Parathyroid adenoma (tissue), 2 donors: ENCODE measurements around the gene TANK.

ENCODE experiments used
- H2AFZ ChIP-seq: fragments of 300-600 bp; sonication (generic); one replicate; pipeline ENCODE4 v1.7.0; 2017; ENCODE audit warnings: antibody characterized with exemption, mild to moderate bottlenecking
- H3K27ac ChIP-seq: fragments of 300-600 bp; sonication (generic); one replicate; pipeline ENCODE4 v1.7.0; 2017
- H3K27me3 ChIP-seq: fragments of 300-600 bp; sonication (generic); one replicate; pipeline ENCODE4 v1.7.0; 2017; ENCODE audit warnings: low read length; ENCODE audit not compliant: control insufficient read depth, insufficient read depth
- H3K36me3 ChIP-seq: fragments of 300-600 bp; sonication (generic); one replicate; pipeline ENCODE4 v1.7.0; 2017; ENCODE audit warnings: low read length; ENCODE audit not compliant: control insufficient read depth, insufficient read depth
- H3K4me1 ChIP-seq: fragments of 300-600 bp; sonication (generic); one replicate; pipeline ENCODE4 v1.7.0; 2017; ENCODE audit warnings: control low read depth
- H3K4me2 ChIP-seq: fragments of 300-600 bp; sonication (generic); one replicate; pipeline ENCODE4 v1.7.0; 2017; ENCODE audit warnings: low read length
- H3K4me3 ChIP-seq: fragments of 300-600 bp; sonication (generic); one replicate; pipeline ENCODE4 v1.7.0; 2017; ENCODE audit warnings: low read depth, low read length
- H3K79me2 ChIP-seq: fragments of 300-600 bp; sonication (generic); one replicate; pipeline ENCODE4 v1.7.0; 2017; ENCODE audit warnings: control low read depth
- H3K9ac ChIP-seq: fragments of 300-600 bp; sonication (generic); one replicate; pipeline ENCODE4 v1.7.0; 2017; ENCODE audit warnings: mild to moderate bottlenecking
- H3K9me3 ChIP-seq: fragments of 300-600 bp; sonication (generic); one replicate; pipeline ENCODE4 v1.7.0; 2017; ENCODE audit warnings: low read length; ENCODE audit not compliant: control insufficient read depth
- CTCF ChIP-seq: fragments of 300-600 bp; sonication (generic); IDR thresholded peaks from one replicate; pipeline ENCODE4 v1.7.0; 2017; ENCODE audit warnings: antibody characterized with exemption, mild to moderate bottlenecking
- donor health status: primary hyperparathyroidism.

The TANK gene

DNA sequence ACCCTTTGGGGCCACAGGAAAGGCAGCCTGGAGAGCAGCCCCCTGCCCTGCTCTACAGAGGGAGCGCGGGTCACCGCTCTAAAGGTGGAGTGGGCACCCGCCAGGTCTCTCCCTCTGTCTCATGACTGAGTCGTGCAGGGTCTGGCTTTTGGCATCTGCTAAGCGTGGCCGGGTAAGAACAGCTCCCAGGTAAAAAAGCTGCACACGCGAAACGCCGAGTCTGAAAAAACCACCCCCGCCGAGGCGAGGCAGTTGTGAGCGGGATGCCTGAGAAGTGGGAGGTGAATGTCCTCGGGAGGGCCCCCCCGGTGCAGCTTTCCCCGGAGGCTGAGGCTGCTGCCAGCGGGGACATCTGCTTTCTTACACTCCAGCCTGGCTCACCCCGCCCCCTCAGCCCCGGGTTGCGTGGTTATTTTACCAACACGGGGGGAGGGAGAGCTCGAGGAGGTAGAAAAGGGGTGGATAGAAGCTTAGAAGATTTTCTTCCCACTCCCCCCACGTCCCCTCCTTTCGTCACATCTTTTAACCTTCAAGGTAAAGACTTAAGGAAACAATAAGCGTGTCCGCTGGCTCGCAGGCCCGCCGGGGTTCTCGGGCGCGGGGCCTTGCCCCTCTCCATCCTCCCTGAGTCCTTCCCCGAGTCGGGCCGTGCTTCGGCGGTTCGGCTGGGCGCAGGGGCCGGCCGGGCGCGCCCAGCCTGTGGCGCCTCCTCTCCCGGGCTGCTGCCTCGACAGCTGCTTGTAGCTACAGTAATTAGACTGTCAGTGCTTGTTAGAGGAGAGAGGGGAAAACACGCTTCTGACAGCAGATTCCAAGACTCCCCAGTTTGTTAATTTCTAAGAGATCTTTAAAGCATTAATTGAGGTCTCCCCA is 77.4 kb downstream of the TANK start:
- Histone ChIP-seq H3K79me2 (no peaks in the 10 kb centered on the region), H3K4me3 (peak overlapping the region; percentile 5), H3K27me3 (no peaks in the 10 kb centered on the region), H3K4me2 (peak overlapping the region; percentile 78), H3K4me1 (peaks cover 25% of the 10 kb centered on the region), H3K36me3 (no peaks in the 10 kb centered on the region), H2AFZ (peak overlapping the region; percentile 93), H3K27ac (peak overlapping the region; percentile 96), H3K9me3 (no peaks in the 10 kb centered on the region), H3K9ac (peak overlapping the region; percentile 17)
- peak; percentile 5 for TF ChIP-seq CTCF

DNA sequence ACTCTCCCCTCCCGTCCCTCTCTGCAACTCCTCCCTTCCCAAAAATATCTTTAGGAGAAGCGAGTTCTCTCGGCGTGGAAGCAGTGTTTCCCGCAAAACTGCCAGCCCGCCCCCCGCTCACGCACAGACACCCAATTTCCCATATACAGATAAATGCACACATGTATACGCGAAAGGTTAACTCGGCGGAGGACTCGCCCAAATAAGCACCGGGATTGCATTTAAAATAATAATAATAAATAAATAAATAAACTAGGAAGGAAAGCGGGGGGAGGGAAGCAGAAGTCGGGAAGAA is 78.0 kb downstream of the TANK start:
- Histone ChIP-seq H3K27me3 (no peaks in the 10 kb centered on the region), H3K79me2 (no peaks in the 10 kb centered on the region), H3K9ac (no peak overlapping the region), H3K4me2 (peak overlapping the region; percentile 78), H3K9me3 (no peaks in the 10 kb centered on the region), H3K27ac (peak overlapping the region; percentile 96), H3K4me1 (peaks cover 28% of the 10 kb centered on the region), H3K4me3 (peak overlapping the region; percentile 39), H2AFZ (peak overlapping the region; percentile 93), H3K36me3 (no peaks in the 10 kb centered on the region)
- TF ChIP-seq CTCF = no peak

- peaks cover 28% of the 10 kb centered on the region for H3K4me1 ChIP-seq
- H3K9ac ChIP-seq = no peak overlapping the region
- peak overlapping the region; percentile 39 for H3K4me3 ChIP-seq
- no peaks in the 10 kb centered on the region for H3K79me2 ChIP-seq
- H3K27ac ChIP-seq = peak overlapping the region; percentile 96
- no peaks in the 10 kb centered on the region for H3K27me3 ChIP-seq
- H3K4me2 ChIP-seq = peak overlapping the region; percentile 78
- TF ChIP-seq CTCF = no peak
- H3K36me3 ChIP-seq = no peaks in the 10 kb centered on the region
- peak overlapping the region; percentile 93 for H2AFZ ChIP-seq
- H3K9me3 ChIP-seq = no peaks in the 10 kb centered on the region
Observed at GRCh38 chr2:161238560-161239325, 78.5 kb downstream of the TANK start.

DNA sequence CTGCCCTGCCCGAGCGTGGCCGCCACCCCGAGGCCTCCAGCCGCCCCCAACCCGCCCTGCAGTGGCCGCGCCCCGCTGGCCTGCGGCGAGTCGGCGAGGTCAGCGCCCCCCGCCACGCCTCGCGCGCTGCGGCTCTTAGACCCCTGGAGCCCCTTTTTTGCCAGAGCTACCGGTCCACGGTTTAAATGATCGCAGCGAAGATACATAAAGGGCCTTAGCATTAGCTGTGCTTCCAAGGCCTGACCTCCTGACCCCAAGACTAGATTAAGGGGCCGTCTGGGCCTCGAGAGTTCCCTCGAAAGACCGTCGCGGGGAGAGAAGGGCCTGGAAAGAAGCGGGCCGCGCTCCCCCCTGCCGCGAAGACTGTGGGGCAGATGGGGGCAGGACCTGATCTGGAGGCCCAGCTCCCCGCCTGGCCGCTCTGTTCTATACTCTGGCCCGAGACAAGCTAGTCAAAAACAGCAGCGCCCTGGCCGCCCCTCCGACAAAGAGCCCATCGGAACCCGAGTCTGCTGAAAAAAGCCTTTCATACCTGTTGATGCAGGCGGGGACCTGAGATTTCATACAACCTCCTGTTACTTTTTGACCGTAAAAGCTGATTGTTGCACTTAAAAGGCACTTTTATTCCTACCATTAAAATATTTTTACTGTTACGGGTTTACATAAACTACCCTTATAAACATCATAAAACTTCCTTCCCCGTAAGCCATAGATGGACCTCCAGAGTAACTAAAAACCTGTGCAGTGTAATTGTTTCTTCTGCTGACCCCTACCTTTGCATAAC is 79.3 kb downstream of the TANK start:
- Histone ChIP-seq H3K4me1 (peaks cover 28% of the 10 kb centered on the region), H3K36me3 (no peaks in the 10 kb centered on the region), H3K27me3 (no peaks in the 10 kb centered on the region), H3K4me2 (no peak overlapping the region), H3K27ac (peak overlapping the region; percentile 96), H3K79me2 (no peaks in the 10 kb centered on the region), H3K9me3 (no peaks in the 10 kb centered on the region), H2AFZ (peak overlapping the region; percentile 93), H3K4me3 (no peak overlapping the region), H3K9ac (no peak overlapping the region)
- no peak for TF ChIP-seq CTCF
